C4-2B (cell line): ENCODE measurements around the gene CCDC13.

Experiments used
- H3K27ac ChIP-seq: fragments of 450-650 bp; 2 replicates; pipeline ENCODE4 v1.5.1; 2017
- CTCF ChIP-seq: fragments of 450-650 bp; conservative IDR thresholded peaks from 2 replicates; pipeline ENCODE4 v1.5.1; 2017; ENCODE audit warnings: mild to moderate bottlenecking
- ZFX ChIP-seq: fragments of 450-650 bp; IDR thresholded peaks from 2 replicates; pipeline ENCODE4 v1.6.1; 2017

The CCDC13 gene

GRCh38 chr3:42803414-42804105, 30.5 kb upstream of the CCDC13 start:
- TF ChIP-seq CTCF (no peak), ZFX (no peak)
- H3K27ac ChIP-seq = peak overlapping the region; percentile 91

- no peak for TF ChIP-seq ZFX
- TF ChIP-seq CTCF = no peak
- H3K27ac ChIP-seq = peak overlapping the region; percentile 91
These were observed 29.9 kb upstream of the CCDC13 start for GRCh38 chr3:42802876-42803413.

GRCh38 chr3:42801784-42802183, 28.7 kb upstream of the CCDC13 start:
- no peak overlapping the region for H3K27ac ChIP-seq
- no peak for TF ChIP-seq CTCF
- no peak for TF ChIP-seq ZFX

GRCh38 chr3:42801048-42801620, 28.1 kb upstream of the CCDC13 start:
- H3K27ac ChIP-seq = no peak overlapping the region
- TF ChIP-seq CTCF = no peak
- no peak for TF ChIP-seq ZFX

GRCh38 chr3:42800251-42800650, 27.2 kb upstream of the CCDC13 start:
- no peak for TF ChIP-seq ZFX
- TF ChIP-seq CTCF = no peak

GRCh38 chr3:42799376-42799775, 26.3 kb upstream of the CCDC13 start:
- no peak overlapping the region for H3K27ac ChIP-seq

More at GRCh38 chr3:42800251-42800650, 27.2 kb upstream of the CCDC13 start:
- H3K27ac ChIP-seq = no peak overlapping the region

More at GRCh38 chr3:42799376-42799775, 26.3 kb upstream of the CCDC13 start:
- TF ChIP-seq CTCF (no peak), ZFX (no peak)
